ENCODE measurements around the gene RSL24D1.

The RSL24D1 gene

GRCh38 chr15:55196458-55197361 is at the start of gene RSL24D1:
RSL24D1 (minus strand) TSS chr15:55196941; CDS start chr15:55196890, 51 bp downstream.
- H3K4me3 ChIP-seq (replicated peaks; ENCODE audit: low read depth, low read length) = peak within 1 kb of the TSS; percentile 83
- TF ChIP-seq, protein P1, sequence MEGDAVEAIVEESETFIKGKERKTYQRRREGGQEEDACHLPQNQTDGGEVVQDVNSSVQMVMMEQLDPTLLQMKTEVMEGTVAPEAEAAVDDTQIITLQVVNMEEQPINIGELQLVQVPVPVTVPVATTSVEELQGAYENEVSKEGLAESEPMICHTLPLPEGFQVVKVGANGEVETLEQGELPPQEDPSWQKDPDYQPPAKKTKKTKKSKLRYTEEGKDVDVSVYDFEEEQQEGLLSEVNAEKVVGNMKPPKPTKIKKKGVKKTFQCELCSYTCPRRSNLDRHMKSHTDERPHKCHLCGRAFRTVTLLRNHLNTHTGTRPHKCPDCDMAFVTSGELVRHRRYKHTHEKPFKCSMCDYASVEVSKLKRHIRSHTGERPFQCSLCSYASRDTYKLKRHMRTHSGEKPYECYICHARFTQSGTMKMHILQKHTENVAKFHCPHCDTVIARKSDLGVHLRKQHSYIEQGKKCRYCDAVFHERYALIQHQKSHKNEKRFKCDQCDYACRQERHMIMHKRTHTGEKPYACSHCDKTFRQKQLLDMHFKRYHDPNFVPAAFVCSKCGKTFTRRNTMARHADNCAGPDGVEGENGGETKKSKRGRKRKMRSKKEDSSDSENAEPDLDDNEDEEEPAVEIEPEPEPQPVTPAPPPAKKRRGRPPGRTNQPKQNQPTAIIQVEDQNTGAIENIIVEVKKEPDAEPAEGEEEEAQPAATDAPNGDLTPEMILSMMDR (IDR thresholded peaks at IDR 0.05; ENCODE audit: low read length, missing control alignments) = peak; percentile 49
- DNase-seq (ENCODE audit: low read depth) = peak; percentile 99

- no peak overlapping the region for H3K4me3 ChIP-seq (replicated peaks; ENCODE audit: low read depth, low read length)
- TF ChIP-seq, protein P1 (IDR thresholded peaks at IDR 0.05; ENCODE audit: low read length, missing control alignments) = no peak
- no peak for DNase-seq (ENCODE audit: low read depth)
These were observed 48.3 kb upstream of the RSL24D1 start for GRCh38 chr15:55245059-55245458.

DNA sequence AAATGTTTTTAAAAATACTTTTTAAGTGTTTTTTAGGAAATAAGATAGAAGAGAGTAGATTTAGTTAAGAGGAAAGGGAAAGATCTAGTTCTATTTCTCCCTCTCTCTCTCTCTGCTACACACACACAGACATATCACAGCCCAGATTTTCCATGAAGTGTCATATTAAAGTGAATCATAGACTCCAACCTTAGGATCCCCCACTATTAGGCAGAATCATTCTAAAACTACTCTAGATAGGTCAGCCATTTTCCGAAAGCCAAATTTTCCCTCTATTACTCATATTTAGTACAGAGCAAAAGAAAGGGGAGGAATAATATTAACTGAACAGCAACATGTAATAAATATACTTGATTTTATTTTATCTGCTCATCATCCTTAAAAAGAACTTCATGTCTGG is 45.1 kb upstream of the RSL24D1 start:
- DNase-seq (ENCODE audit: low read depth) = peak; percentile 29
- TF ChIP-seq, protein P1 (IDR thresholded peaks at IDR 0.05; ENCODE audit: low read length, missing control alignments) = no peak
- no peak overlapping the region for H3K4me3 ChIP-seq (replicated peaks; ENCODE audit: low read depth, low read length)

DNA sequence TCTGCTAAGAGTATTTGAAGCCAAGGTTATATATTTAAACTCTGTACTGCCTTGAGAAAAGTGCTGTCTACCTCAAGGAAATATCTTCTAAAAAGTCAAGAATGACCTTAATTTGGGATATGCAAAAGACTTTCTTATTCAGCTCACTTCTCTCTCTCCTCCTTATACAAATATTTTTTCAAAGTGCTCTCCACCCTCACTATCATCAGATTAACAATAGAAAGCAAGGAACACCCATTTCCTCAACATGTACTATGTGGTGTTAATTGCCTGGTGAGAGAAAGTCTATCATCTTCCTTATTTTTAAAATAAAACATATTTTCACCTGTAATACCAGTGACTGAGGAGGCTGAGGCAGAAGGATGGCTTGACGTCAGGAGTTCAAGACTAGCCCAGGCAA is 44.4 kb upstream of the RSL24D1 start:
- H3K4me3 ChIP-seq (replicated peaks; ENCODE audit: low read depth, low read length) = no peak overlapping the region
- TF ChIP-seq, protein P1 (IDR thresholded peaks at IDR 0.05; ENCODE audit: low read length, missing control alignments) = no peak
- DNase-seq (ENCODE audit: low read depth) = no peak

DNA sequence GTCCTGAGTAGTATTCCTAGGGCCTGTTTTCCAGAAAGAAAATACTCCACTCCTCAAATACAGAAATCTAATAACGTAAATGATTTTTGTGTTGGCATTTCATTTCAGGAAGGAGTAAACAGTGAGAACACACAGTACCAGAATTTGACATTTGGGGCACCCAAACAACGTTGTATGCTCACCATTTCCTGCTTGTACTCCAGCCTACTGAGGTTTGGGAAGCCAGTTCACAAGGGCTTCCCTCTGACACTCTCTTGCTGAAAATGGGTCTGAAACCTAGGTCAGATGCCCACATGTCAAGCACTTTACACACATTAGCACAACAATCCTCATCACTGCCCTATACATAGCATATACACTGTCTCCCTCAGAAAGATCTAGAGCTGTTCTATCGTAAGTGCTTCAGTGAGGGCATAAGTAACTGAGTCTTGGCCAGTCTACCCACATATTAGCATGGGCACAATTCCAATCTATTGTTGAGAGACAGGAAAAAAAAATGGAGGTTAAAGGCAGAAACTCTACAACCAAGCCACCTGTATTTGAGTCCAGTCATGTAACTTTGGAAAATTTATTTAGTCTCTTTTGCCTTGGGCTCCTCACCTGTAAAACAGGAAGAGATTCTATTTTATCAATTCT is 43.5 kb upstream of the RSL24D1 start:
- no peak overlapping the region for H3K4me3 ChIP-seq (replicated peaks; ENCODE audit: low read depth, low read length)
- no peak for DNase-seq (ENCODE audit: low read depth)
- TF ChIP-seq, protein P1 (IDR thresholded peaks at IDR 0.05; ENCODE audit: low read length, missing control alignments) = no peak

DNA sequence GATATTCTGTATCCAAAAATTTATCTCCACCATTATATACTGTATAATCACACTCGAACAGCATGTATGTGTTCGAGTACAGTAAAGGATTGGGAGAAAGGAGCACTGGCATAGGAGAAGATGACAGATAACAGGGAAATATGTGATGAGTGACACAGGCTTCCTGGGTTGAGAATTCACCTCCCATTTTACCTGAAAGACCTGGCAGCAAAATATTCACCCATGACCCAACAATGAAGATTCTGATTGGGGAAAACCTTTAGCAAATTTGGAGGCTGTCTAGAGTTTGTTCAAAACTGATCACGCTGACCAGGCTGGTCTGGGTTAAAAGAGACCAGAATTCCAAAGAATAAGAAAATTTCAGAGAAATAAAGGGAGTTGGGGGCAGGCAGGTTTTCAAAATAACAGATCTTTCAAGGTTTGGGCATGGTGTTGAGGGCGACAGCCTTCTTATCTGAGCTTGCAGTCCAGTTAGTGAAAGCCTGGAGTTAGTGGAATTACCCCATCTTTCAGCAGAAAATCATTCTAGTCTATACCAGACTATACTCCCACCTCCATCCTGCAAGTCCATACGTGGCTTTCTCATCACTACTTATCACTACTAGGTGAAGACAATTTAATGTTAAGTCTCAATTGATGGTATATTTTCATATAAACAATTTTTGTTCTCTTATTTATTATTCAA is 42.8 kb upstream of the RSL24D1 start:
- no peak overlapping the region for H3K4me3 ChIP-seq (replicated peaks; ENCODE audit: low read depth, low read length)
- no peak for DNase-seq (ENCODE audit: low read depth)
- TF ChIP-seq, protein P1 (IDR thresholded peaks at IDR 0.05; ENCODE audit: low read length, missing control alignments) = no peak
